GM12891 (cell line): ENCODE measurements around the gene PDE10A.

ENCODE experiments used
- PAX5 ChIP-seq: IDR thresholded peaks from 2 replicates; pipeline ENCODE4 v1.6.1; 2011; ENCODE audit warnings: low read length, moderate library complexity, mild to moderate bottlenecking; ENCODE audit not compliant: insufficient read depth, severe bottlenecking
- POLR2A ChIP-seq: IDR thresholded peaks from 2 replicates; pipeline ENCODE4 v1.6.1; 2011; ENCODE audit warnings: low read depth, low read length, control low read depth
- POLR2AphosphoS5 ChIP-seq: IDR thresholded peaks from 2 replicates; pipeline ENCODE4 v1.6.1; 2011; ENCODE audit warnings: low read depth, low read length, control low read depth
- SPI1 ChIP-seq: IDR thresholded peaks from 2 replicates; pipeline ENCODE4 v1.6.1; 2011; ENCODE audit warnings: low read depth, low read length, control low read depth
- TAF1 ChIP-seq: IDR thresholded peaks from 2 replicates; pipeline ENCODE4 v1.6.1; 2011; ENCODE audit warnings: low read depth, low read length, control low read depth

DNA sequence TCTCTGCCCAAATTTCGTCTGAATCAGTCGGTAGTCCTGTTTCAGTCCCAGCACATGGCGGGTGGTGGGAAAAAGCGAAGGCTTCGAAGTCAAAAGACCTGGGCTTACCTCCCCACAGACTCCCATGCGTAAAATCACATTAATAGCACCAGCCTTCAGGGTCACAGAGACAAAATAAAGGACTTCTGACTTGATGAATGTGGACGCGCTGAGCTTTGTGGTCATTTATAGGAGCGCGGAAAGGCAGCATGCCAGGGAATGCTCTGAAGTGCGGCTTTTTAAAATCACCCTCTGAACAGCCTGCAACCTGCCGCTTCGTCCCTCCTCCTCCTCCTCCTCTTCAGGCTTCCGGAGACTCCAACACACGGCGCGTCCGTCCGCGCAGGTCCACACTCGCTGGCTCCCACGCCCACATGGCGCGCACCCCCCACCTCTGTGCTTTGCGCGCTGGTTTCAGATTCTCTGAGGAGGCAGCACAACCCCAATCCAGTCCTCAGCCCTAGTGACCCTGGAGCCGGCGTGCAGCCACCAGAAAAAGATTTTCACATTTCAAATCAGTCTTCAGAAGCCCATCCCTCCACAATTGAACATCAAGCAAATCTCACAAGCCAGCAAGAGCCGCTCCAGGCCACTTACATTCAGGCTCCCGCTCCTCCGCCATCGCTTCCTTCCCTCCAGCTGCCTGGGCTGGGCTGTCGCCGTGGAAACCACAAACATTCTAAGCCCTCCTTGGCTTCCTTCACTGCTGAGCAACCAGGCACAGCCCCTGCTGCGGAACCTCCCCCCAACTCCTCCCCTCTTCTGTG, 353.9 kb downstream of the PDE10A start, which contains the start of gene C6orf118:
- TF ChIP-seq TAF1 (no peak), POLR2A (no peak), POLR2AphosphoS5 (no peak), SPI1 (no peak), PAX5 (no peak)
